A204.1 (cell line): Measurements from ENCODE around the gene IPO7.

Experiments used
- FAIRE-seq: peaks from 2 replicates; lab custom pipeline; 2012; peaks lifted over from hg19 to GRCh38; lab: Jason Lieb, UNC

The IPO7 gene

GRCh38 chr11:9495803-9496514 lies 111.5 kb downstream of the IPO7 start:
- FAIRE-seq, result no peak
